ENCODE results near the gene ATAD3C.
"Not testable (repeated sequence)": the region's sequence is repeated elsewhere in the genome, so short reads cannot be mapped to it uniquely, and the experiment has no call there.

The ATAD3C gene

DNA sequence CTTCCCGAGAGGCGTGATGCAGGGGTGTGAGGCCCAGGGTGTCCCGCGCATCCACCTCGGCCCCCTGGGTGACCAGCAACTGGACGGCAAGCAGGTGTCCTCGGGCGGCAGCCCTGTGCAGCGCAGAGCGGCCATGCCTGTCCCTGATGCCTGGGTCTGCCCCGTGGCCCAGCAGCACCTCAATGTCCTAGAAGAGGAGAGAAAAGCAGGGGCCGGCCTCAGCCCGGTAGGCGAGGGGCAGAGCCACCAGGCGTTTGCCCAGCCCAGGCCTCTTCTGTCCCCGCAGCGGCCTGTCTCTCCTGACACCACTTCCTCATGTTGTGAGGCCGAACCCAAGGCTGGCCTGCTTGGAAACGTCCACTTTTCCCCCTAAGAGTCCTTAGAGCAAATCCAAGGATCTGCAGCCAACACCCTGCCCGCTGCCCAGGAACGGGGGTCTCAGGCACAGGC, 30.1 kb upstream of the ATAD3C start:
- DNase-seq: no peak

DNA sequence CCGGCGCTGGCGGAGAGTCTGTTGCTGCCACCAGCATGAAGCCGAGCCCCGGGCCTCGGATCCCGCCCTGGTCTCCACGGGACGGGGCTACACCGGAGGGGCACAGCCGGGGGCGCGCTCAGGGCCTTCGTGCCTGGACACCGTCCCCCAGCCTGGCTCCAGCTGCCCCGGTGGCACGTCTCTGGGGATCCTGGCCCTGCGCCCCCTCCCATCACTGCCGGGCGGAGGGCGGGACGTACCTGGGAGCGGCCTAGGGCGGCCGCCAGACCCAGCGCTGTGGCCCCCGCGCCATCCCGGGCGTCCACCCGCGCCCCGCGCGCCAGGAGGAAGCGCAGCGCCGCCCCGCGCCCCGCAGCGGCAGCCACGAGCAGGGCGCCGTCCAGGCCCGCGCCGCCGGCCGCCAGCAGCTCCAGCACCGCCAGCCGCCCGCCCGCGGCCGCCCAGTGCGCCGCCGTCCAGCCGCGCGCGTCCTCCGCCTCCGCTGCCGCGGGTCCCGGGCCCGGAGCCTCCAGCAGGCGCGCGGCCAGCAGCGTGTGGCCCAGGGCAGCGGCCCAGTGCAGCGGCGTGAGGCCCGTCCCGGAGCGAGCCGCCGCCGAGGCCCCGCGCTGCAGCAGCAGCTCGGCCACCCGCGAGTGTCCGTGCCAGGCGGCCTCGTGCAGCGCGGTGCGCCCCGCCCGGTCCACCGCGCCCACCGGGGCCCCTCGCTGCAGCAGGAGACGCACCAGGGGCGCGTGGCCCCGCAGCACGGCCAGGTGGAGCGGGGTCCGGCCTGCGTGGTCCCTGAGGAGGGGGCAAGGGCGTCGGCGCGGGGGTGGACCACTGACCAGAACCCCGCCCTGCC, 29.5 kb upstream of the ATAD3C start:
- peak in 1 of 3 experiments; percentile 36 for DNase-seq

DNA sequence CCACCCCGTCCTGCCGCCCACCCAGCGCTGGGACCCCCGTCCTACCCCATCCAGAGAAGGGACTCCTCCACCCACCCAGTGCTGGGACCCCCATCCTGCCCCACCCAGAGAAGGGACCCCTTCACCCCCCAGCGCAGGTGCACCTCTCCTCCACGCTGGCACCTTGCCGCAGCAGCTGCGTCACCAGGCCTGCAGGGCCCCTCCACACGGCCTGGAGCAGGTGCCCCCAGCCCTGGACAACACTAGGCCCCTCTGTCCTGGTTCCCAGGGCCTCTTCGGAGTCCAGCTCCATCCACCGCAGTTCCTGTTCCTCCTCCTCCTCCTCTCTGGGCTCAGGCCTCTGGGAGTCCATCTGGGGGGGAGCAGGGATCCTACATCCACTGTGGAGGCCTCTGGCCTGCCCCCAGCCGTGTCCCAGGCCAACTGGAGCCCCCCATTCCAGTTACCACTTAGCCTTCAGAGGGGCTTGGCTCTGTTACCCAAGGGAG, 28.8 kb upstream of the ATAD3C start:
- no peak for DNase-seq

- peak; percentile 25 to 97 (median 92) for DNase-seq
These were observed 28.2 kb upstream of the ATAD3C start, which contains the start of gene ANKRD65 for GRCh38 chr1:1421147-1421906. TSS of gene ANKRD65 (minus strand) at chr1:1421276. CDS start at chr1:1421005, 271 bp downstream.

- DNase-seq: peak in 1 of 3 experiments; percentile 47
These were observed 27.5 kb upstream of the ATAD3C start for GRCh38 chr1:1421907-1422464.

DNA sequence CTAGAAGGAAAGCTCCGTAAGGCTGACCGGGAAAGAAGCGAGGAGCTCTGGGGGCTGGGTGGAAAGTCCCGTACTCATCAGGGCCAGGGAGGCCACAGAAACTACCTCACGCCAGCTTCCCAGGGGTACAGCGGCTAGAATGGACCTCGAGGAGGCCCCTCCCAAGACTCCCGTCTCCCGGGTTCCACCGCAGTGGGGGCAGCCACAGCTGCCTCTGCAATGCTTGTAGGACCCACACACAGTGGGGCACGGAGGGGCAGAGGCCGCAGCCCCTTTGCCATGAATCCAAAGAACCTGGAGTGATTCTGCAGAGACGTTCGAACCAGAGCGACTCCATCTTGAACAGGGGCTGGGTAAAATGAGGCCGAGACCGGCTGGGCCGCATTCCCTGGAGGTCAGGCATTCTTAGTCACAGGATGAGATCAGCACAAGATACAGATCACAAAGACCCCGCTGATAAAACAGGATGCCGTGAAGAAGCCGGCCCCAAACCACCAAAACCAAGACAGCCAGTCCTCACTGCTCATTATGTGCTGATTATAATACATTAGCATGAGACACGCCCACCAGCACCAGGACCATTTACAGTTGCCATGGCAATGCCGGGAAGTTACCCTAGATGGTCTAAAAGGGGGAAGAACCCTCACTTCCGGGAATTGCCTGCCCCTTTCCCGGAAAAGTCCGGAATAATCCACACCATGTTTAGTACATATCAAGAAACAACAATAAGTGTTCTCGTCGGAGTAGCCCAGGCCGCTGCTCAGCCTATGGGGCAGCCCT, 26.8 kb upstream of the ATAD3C start:
- DNase-seq: no peak

- DNase-seq: no peak
These were observed 26.3 kb upstream of the ATAD3C start for GRCh38 chr1:1423245-1423597.

DNA sequence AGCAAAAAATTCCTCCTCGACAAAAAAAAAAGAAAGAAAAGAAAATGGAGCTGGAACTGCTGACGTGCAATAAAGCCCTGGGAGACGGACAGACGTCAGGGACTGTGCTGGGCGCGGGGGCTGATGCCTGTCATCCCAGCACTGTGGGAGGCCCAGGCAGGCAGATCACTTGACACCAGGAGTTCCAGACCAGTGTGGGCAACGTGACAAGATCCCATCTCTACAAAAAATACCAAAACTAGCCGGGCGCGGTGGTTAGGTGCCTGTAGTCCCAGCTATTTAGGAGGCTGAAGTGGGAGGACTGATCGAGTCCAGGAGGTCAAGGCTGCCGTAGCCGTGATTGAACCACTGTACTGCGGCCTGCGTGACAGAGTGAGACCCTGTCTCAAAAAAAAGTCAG, 24.8 kb upstream of the ATAD3C start:
- no peak for DNase-seq

DNA sequence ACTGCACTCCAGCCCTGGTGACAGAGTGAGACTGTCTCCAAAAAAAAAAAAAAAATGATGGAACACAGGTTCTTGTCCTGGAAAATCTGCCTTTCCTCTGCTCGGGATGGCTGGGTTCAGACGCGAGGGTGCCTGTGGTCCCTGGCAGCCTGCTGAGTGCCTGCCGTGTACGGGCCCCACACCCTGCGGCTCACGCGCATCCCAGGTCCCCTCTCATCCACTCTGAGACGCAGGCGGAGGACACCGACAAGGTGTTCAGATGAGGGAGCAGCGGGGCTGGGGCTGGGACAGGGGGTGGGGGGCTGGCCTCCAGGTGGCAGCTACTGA, 24.1 kb upstream of the ATAD3C start:
- no peak for DNase-seq

- DNase-seq: no peak
These were observed 23.6 kb upstream of the ATAD3C start for GRCh38 chr1:1425753-1426495.

DNA sequence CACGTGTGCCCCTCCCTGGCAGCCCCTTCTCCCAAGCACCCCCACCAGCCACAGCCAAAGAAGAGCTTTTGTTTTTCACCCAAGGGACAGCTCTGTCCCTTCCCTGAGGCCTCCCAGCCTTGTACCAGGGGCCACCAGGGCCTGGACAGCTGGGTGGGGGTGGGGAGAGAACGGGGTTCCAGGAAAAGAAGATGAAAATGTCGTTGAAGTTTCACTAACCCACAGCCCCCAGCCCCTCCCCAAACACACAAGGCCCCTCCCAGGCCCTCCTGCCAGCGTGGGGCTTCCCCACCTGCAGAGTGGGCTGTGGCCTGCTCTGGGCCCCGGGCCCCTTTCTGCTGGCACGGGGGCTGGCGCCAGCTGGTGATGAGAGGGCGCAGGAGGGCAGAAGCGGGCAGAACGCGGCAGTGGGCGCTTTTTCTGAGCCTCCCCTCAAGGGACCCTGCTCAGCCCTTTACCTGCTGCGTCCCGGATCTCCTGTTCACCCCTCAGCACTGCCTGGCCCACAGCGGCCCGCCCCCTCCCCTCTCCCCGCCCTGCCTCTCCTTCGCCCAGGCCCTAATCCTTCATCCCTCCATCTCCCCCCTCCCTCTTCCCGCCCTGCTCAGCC, 22.9 kb upstream of the ATAD3C start:
- DNase-seq: peak in 1 of 3 experiments; percentile 67

GRCh38 chr1:1427106-1427819, 22.2 kb upstream of the ATAD3C start:
- peak in 2 of 3 experiments; percentile 50 to 67 for DNase-seq

GRCh38 chr1:1427820-1428148, 21.7 kb upstream of the ATAD3C start:
- DNase-seq: peak in 1 of 3 experiments; percentile 47

DNA sequence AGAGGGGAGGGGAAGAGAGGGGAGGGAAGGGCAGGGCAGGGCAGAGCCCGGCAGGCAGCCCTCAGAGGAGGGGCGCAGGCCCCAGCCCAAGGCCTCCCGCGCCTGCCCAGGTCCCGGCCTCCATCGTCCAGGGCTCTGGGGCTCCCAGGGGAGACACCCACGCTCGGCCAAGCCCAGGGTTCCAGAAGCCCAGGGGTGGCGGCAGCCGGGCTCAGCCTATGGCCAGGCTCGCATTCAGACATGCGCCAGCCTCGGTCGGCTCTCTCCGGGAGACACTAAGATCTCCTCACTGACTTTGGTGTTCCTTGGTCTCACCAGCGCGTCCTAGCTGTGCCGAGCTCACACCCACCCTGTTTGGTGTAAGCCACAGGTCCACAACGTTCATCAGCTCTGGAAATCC, 21.3 kb upstream of the ATAD3C start:
- DNase-seq: no peak

- DNase-seq: not testable (repeated sequence)
These were observed 20.5 kb upstream of the ATAD3C start for GRCh38 chr1:1428967-1429366.

- no peak for DNase-seq
These were observed 19.8 kb upstream of the ATAD3C start for GRCh38 chr1:1429671-1430073.

GRCh38 chr1:1430114-1430982, 19.1 kb upstream of the ATAD3C start:
- DNase-seq: peak in 2 of 3 experiments; percentile 53 to 56

GRCh38 chr1:1430992-1431844, 18.3 kb upstream of the ATAD3C start:
- no peak for DNase-seq

DNA sequence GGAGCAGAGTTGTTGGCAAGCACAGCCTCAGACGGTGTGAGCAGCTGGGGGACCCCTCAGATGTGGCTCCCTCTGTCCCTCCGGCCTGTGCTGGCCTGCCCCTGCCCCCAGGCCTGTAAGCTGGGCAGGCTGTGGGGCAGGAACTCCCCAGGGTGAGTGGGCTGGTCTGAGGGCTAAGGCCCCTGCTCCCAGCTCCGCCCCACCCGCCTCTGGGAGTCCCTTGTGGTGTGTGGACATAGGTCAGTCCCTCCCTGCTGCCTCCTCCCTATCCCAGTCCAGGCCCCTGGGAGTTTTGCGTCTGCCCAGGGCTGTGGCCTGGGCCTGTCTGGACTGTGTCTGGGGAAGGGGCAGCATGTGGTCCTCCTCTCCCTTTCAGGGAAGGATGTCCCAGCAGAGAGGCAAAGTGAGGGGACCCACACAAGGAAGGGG, 17.6 kb upstream of the ATAD3C start:
- DNase-seq: no peak

Data from NCI-H1417 (cell line).